ENCODE measurements around the gene SRGAP2C.
"Not testable (repeated sequence)": the region's sequence is repeated elsewhere in the genome, so short reads cannot be mapped to it uniquely, and the experiment has no call there.

DNA sequence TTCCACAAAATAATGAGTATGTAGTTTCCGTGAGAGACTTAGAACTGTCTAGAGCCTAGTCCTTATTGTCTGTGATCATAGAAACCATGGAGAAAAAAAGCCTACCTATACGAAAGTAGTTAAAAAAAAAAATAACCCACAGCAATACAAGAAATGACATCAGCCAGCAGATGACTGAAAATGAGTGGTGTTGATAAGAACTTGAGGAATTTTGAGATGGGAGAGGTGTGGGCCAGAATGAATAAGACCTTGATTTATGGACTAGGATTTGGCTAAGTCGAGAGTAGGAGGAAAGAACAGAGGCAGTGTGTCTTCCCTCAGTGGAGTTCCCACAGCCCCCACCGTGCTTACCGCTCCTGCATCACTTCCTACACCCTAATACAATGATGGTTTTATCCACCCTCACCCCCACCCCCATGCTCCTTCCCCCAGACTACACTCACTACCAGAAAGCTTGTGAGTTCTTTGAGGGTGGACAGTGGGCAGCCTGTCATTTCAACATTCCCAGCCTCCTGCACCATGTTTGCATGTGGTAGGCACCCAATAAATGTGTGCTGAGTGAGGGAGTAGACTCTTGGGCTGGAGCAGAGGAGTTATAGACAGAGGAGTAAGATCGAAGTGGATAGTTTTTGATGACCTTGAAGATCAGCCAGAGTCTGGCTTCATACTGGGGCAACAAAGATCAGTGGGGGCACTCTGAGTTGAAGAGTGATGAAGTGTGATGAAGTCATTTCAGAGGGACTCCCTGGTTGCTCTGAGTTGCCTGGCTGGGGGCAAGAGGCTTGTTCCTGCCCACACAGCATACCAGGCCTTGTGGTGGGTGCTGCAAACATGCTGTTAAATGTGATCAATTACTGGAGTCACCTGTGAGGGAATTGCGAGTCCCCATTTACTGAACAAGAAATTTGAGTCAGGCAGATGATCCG is 21.3 kb downstream of the SRGAP2C start:
- TF ChIP-seq JUN (IDR thresholded peaks at IDR 0.05; ENCODE audit: borderline replicate concordance, insufficient read depth, insufficient read length, low read depth); POLR2A (IDR thresholded peaks at IDR 0.05; ENCODE audit: low read depth, low read length); MYC (IDR thresholded peaks at IDR 0.05; ENCODE audit: low read depth, low read length); MAX (IDR thresholded peaks at IDR 0.05; ENCODE audit: insufficient read depth, insufficient read length); EZH2 (IDR thresholded peaks at IDR 0.05; ENCODE audit: borderline replicate concordance, low read depth, low read length, severe bottlenecking): not testable (repeated sequence)
- TF ChIP-seq, protein P1, sequence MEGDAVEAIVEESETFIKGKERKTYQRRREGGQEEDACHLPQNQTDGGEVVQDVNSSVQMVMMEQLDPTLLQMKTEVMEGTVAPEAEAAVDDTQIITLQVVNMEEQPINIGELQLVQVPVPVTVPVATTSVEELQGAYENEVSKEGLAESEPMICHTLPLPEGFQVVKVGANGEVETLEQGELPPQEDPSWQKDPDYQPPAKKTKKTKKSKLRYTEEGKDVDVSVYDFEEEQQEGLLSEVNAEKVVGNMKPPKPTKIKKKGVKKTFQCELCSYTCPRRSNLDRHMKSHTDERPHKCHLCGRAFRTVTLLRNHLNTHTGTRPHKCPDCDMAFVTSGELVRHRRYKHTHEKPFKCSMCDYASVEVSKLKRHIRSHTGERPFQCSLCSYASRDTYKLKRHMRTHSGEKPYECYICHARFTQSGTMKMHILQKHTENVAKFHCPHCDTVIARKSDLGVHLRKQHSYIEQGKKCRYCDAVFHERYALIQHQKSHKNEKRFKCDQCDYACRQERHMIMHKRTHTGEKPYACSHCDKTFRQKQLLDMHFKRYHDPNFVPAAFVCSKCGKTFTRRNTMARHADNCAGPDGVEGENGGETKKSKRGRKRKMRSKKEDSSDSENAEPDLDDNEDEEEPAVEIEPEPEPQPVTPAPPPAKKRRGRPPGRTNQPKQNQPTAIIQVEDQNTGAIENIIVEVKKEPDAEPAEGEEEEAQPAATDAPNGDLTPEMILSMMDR (IDR thresholded peaks at IDR 0.05; ENCODE audit: extremely low read depth in 1 of 2, insufficient read depth in 1 of 2, low read depth in 1 of 2, low read length in 2 of 2), result not testable (repeated sequence)
